IPS-NIHi7 (cell line): ENCODE measurements around the gene NEK11.
"Not testable (repeated sequence)": the region's sequence is repeated elsewhere in the genome, so short reads cannot be mapped to it uniquely, and the experiment has no call there.

Experiments
- DNase-seq: peaks from one replicate; pipeline ENCODE4 v3.0.0; 2012; ENCODE audit warnings: mixed read lengths; ENCODE audit errors: extremely low spot score

The NEK11 gene

GRCh38 chr3:131299836-131300235, 273.2 kb downstream of the NEK11 start:
- DNase-seq = no peak

- no peak for DNase-seq
Observed at GRCh38 chr3:131303848-131304247, 277.2 kb downstream of the NEK11 start.

- no peak for DNase-seq
Observed at GRCh38 chr3:131304890-131305289, 278.2 kb downstream of the NEK11 start.

- no peak for DNase-seq
Observed at GRCh38 chr3:131306242-131306641, 279.6 kb downstream of the NEK11 start.

GRCh38 chr3:131314318-131314717, 287.6 kb downstream of the NEK11 start:
- no peak for DNase-seq

GRCh38 chr3:131315162-131315561, 288.5 kb downstream of the NEK11 start:
- DNase-seq = no peak

- DNase-seq = no peak
Observed at GRCh38 chr3:131317667-131318066, 291.0 kb downstream of the NEK11 start.

- DNase-seq = no peak
Observed at GRCh38 chr3:131323014-131323413, 296.3 kb downstream of the NEK11 start.

GRCh38 chr3:131323792-131324191, 297.1 kb downstream of the NEK11 start:
- DNase-seq = no peak

GRCh38 chr3:131324923-131325322, 298.2 kb downstream of the NEK11 start:
- DNase-seq = no peak

- DNase-seq = no peak
Observed at GRCh38 chr3:131326307-131326706, 299.6 kb downstream of the NEK11 start.

GRCh38 chr3:131328721-131329120, 302.0 kb downstream of the NEK11 start:
- no peak for DNase-seq

GRCh38 chr3:131329774-131330173, 303.1 kb downstream of the NEK11 start:
- DNase-seq = no peak

GRCh38 chr3:131331456-131332085, 304.9 kb downstream of the NEK11 start:
- not testable (repeated sequence) for DNase-seq

- DNase-seq = no peak
Observed at GRCh38 chr3:131338948-131339640, 312.4 kb downstream of the NEK11 start.

GRCh38 chr3:131341761-131342160, 315.1 kb downstream of the NEK11 start:
- no peak for DNase-seq

- DNase-seq = no peak
Observed at GRCh38 chr3:131348911-131349310, 322.2 kb downstream of the NEK11 start.

- DNase-seq = no peak
Observed at GRCh38 chr3:131349454-131349853, 322.8 kb downstream of the NEK11 start.

- no peak for DNase-seq
Observed at GRCh38 chr3:131349946-131350347, 323.3 kb downstream of the NEK11 start.

- DNase-seq = no peak
Observed at GRCh38 chr3:131350506-131350905, 323.8 kb downstream of the NEK11 start.

- no peak for DNase-seq
Observed at GRCh38 chr3:131353016-131353877, 326.6 kb downstream of the NEK11 start.

GRCh38 chr3:131353986-131354385, 327.3 kb downstream of the NEK11 start:
- no peak for DNase-seq
